Stimulated activated CD8-positive, alpha-beta memory T cell treated with anti-CD3 and anti-CD28 coated beads, Interleukin-7, amount 100 ng/mL, for 24 hours (primary cell): ENCODE results near the gene RAB34.

Experiments
- DNase-seq: peaks from one replicate; pipeline ENCODE4 v3.0.0-alpha.2; 2020; ENCODE audit warnings: low read depth

RAB34 gene

GRCh38 chr17:28717578-28718332, at the start of gene RAB34:
RAB34 (minus strand) TSS chr17:28717868; CDS start chr17:28717266, 602 bp downstream.
- DNase-seq: no peak

GRCh38 chr17:28765038-28765437, 47.4 kb upstream of the RAB34 start:
- DNase-seq: no peak

- peak; percentile 59 for DNase-seq
These were observed 46.2 kb upstream of the RAB34 start for GRCh38 chr17:28763804-28764266.

- no peak for DNase-seq
These were observed 45.6 kb upstream of the RAB34 start for GRCh38 chr17:28763137-28763799.

- DNase-seq: no peak
These were observed 43.2 kb upstream of the RAB34 start for GRCh38 chr17:28760601-28761562.

- no peak for DNase-seq
These were observed 41.7 kb upstream of the RAB34 start for GRCh38 chr17:28759256-28759865.

- no peak for DNase-seq
These were observed 40.9 kb upstream of the RAB34 start for GRCh38 chr17:28758411-28759121.

GRCh38 chr17:28756049-28756804, 38.6 kb upstream of the RAB34 start:
- DNase-seq: no peak

GRCh38 chr17:28755486-28755885, 37.8 kb upstream of the RAB34 start:
- no peak for DNase-seq

- no peak for DNase-seq
These were observed 34.1 kb upstream of the RAB34 start for GRCh38 chr17:28751600-28752366.

- DNase-seq: peak; percentile 79
These were observed 32.7 kb upstream of the RAB34 start for GRCh38 chr17:28750178-28751047.

- DNase-seq: no peak
These were observed 32.0 kb upstream of the RAB34 start for GRCh38 chr17:28749516-28750177.

- DNase-seq: no peak
These were observed 31.3 kb upstream of the RAB34 start for GRCh38 chr17:28748852-28749515.

- DNase-seq: no peak
These were observed 30.4 kb upstream of the RAB34 start for GRCh38 chr17:28747801-28748750.

GRCh38 chr17:28747051-28747691, 29.5 kb upstream of the RAB34 start:
- no peak for DNase-seq

GRCh38 chr17:28746611-28747050, 29.0 kb upstream of the RAB34 start:
- DNase-seq: no peak
